Measurements from ENCODE around the gene CSNK2A3.

Gene CSNK2A3

GRCh38 chr11:11395126-11395525, 42.1 kb upstream of the CSNK2A3 start:
- H4K20me1 ChIP-seq (ENCODE audit: insufficient read depth, low read length): no peaks in the 10 kb centered on the region; the same call in none of the 2 replicates
- H3K27ac ChIP-seq (ENCODE audit: low read length): no peak overlapping the region
- no peaks in the 10 kb centered on the region for H3K9me3 ChIP-seq (ENCODE audit: insufficient read depth, low read length, severe bottlenecking)
- H2AFZ ChIP-seq (ENCODE audit: low read depth, low read length): no peak overlapping the region
- no peaks in the 10 kb centered on the region for H3K36me3 ChIP-seq (ENCODE audit: insufficient read depth, low read length)
- no peaks in the 10 kb centered on the region for H3K4me1 ChIP-seq (ENCODE audit: insufficient read depth, low read length)
- no peaks in the 10 kb centered on the region for H3K79me2 ChIP-seq (ENCODE audit: insufficient read depth, low read length)
- no peak overlapping the region for H3K4me3 ChIP-seq (ENCODE audit: low read depth in 1 of 2, low read length in 2 of 2)
- TF ChIP-seq, protein P1, sequence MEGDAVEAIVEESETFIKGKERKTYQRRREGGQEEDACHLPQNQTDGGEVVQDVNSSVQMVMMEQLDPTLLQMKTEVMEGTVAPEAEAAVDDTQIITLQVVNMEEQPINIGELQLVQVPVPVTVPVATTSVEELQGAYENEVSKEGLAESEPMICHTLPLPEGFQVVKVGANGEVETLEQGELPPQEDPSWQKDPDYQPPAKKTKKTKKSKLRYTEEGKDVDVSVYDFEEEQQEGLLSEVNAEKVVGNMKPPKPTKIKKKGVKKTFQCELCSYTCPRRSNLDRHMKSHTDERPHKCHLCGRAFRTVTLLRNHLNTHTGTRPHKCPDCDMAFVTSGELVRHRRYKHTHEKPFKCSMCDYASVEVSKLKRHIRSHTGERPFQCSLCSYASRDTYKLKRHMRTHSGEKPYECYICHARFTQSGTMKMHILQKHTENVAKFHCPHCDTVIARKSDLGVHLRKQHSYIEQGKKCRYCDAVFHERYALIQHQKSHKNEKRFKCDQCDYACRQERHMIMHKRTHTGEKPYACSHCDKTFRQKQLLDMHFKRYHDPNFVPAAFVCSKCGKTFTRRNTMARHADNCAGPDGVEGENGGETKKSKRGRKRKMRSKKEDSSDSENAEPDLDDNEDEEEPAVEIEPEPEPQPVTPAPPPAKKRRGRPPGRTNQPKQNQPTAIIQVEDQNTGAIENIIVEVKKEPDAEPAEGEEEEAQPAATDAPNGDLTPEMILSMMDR (IDR thresholded peaks at IDR 0.05; ENCODE audit: borderline replicate concordance, extremely low read depth, low read length, poor library complexity, severe bottlenecking): no peak
- TF ChIP-seq EZH2 (IDR thresholded peaks at IDR 0.05; ENCODE audit: borderline replicate concordance, low read depth, low read length, severe bottlenecking): no peak
- H3K27me3 ChIP-seq (ENCODE audit: insufficient read depth, low read length, poor library complexity): peaks cover 16% of the 10 kb centered on the region
- ATAC-seq (ENCODE audit: insufficient read depth, low read depth) (no peak), DNase-seq (no peak)
- H3K9ac ChIP-seq (ENCODE audit: low read depth, low read length): no peak overlapping the region
- no peak overlapping the region for H3K4me2 ChIP-seq (ENCODE audit: insufficient read depth, low read length)

GRCh38 chr11:11394241-11394640, 41.2 kb upstream of the CSNK2A3 start:
- Histone ChIP-seq H3K9me3 (ENCODE audit: insufficient read depth, low read length, severe bottlenecking) (no peaks in the 10 kb centered on the region), H3K4me1 (ENCODE audit: insufficient read depth, low read length) (no peaks in the 10 kb centered on the region), H3K36me3 (ENCODE audit: insufficient read depth, low read length) (no peaks in the 10 kb centered on the region), H3K4me3 (ENCODE audit: low read depth in 1 of 2, low read length in 2 of 2) (no peak overlapping the region), H3K27me3 (ENCODE audit: insufficient read depth, low read length, poor library complexity) (peaks cover 16% of the 10 kb centered on the region), H3K27ac (ENCODE audit: low read length) (no peak overlapping the region), H3K9ac (ENCODE audit: low read depth, low read length) (no peak overlapping the region), H3K79me2 (ENCODE audit: insufficient read depth, low read length) (no peaks in the 10 kb centered on the region), H3K4me2 (ENCODE audit: insufficient read depth, low read length) (no peak overlapping the region), H2AFZ (ENCODE audit: low read depth, low read length) (no peak overlapping the region), H4K20me1 (ENCODE audit: insufficient read depth, low read length) (no peaks in the 10 kb centered on the region; the same call in none of the 2 replicates)
- no peak for TF ChIP-seq EZH2 (IDR thresholded peaks at IDR 0.05; ENCODE audit: borderline replicate concordance, low read depth, low read length, severe bottlenecking)
- TF ChIP-seq, protein P1 (IDR thresholded peaks at IDR 0.05; ENCODE audit: borderline replicate concordance, extremely low read depth, low read length, poor library complexity, severe bottlenecking): no peak
- DNase-seq (no peak), ATAC-seq (ENCODE audit: insufficient read depth, low read depth) (no peak)

DNA sequence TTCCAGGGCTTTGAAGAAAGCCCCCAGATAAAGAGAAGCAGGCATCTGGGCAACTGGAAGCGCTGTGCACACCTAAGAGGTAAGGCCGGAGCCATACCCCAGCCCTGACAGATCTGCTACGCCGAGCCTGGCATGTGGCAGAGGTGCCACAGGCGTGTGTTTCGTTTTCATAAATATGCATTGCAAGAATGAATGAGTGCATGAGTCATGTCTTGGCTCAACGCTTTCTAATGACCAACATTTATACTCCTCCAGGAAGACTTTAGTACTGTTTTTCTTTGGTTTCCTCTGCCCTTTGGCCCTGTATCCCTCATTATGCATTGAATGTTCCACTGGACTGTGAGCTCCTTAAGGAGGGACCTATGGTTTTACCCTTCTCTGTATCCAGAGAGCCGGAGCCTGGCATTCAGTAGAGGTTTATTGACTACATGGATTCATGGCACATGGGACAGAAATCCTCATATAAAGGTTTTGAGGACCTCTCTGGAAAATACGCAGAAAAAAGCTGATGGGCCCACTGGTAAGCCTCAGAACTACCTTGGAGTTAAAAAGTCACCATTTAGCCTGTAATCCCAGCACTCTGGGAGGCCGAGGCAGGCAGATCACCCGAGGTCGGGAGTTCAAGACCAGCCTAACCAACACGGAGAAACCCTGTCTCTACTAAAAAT, 38.9 kb upstream of the CSNK2A3 start:
- H3K79me2 ChIP-seq (ENCODE audit: insufficient read depth, low read length): no peaks in the 10 kb centered on the region
- DNase-seq: no peak

More for the DNA sequence above, 38.9 kb upstream of the CSNK2A3 start:
- no peak overlapping the region for H3K4me3 ChIP-seq (ENCODE audit: low read depth in 1 of 2, low read length in 2 of 2)
- H3K9ac ChIP-seq (ENCODE audit: low read depth, low read length): no peak overlapping the region
- H2AFZ ChIP-seq (ENCODE audit: low read depth, low read length): no peak overlapping the region
- H3K4me2 ChIP-seq (ENCODE audit: insufficient read depth, low read length): no peak overlapping the region
- H3K9me3 ChIP-seq (ENCODE audit: insufficient read depth, low read length, severe bottlenecking): no peaks in the 10 kb centered on the region
- H3K36me3 ChIP-seq (ENCODE audit: insufficient read depth, low read length): no peaks in the 10 kb centered on the region
- no peaks in the 10 kb centered on the region; the same call in none of the 2 replicates for H4K20me1 ChIP-seq (ENCODE audit: insufficient read depth, low read length)
- TF ChIP-seq, protein P1 (IDR thresholded peaks at IDR 0.05; ENCODE audit: borderline replicate concordance, extremely low read depth, low read length, poor library complexity, severe bottlenecking): no peak
- TF ChIP-seq EZH2 (IDR thresholded peaks at IDR 0.05; ENCODE audit: borderline replicate concordance, low read depth, low read length, severe bottlenecking): no peak
- H3K27ac ChIP-seq (ENCODE audit: low read length): no peak overlapping the region
- H3K4me1 ChIP-seq (ENCODE audit: insufficient read depth, low read length): no peaks in the 10 kb centered on the region
- peaks cover 16% of the 10 kb centered on the region for H3K27me3 ChIP-seq (ENCODE audit: insufficient read depth, low read length, poor library complexity)
- ATAC-seq (ENCODE audit: insufficient read depth, low read depth): no peak

Data from DND-41 (cell line).